SK-N-SH (cell line): Measurements from ENCODE around the gene TMEM132D. TPM values are rescaled to one million over a fixed set of nuclear protein-coding genes. Genes with fewer than 3 reads are reported as not detected.

Experiments
- CTCF ChIA-PET: fragments of 300-600, 350-600 bp; formaldehyde crosslinking; extraction: SDS; loops from one replicate; lab custom pipeline; 2021; lab: Yijun Ruan, JAX
- POLR2A ChIA-PET: fragments of 350-600 bp; sonication (Branson Sonifier 250); formaldehyde crosslinking; extraction: SDS; loops from one replicate; lab custom pipeline; 2020; ENCODE audit warnings: antibody characterized with exemption, inconsistent platforms; lab: Yijun Ruan, JAX
- DNase-seq: peaks from one replicate; pipeline ENCODE4 v3.0.0; 2012
- H2AFZ ChIP-seq: fragments of 200-600 bp; sonication (generic); 2 replicates; pipeline ENCODE4 v1.8.1; 2016; ENCODE audit warnings: antibody characterized with exemption, mild to moderate bottlenecking, low read depth
- H3F3A ChIP-seq: fragments of 200-600 bp; sonication (generic); replicated peaks from 2 replicates; pipeline ENCODE3; 2016; ENCODE audit warnings: antibody characterized with exemption, mild to moderate bottlenecking; ENCODE audit not compliant: insufficient read depth
- H3K27ac ChIP-seq, 2 experiments: fragments of 200-500 bp in 1 of 2; fragments of 200-600 bp in 1 of 2; sonication (Bioruptor generic) in 1 of 2; sonication (generic), shearing (Covaris generic) in 1 of 2; 2 replicates each; pipeline versions ENCODE4 v1.5.1 to v1.6.1; 2014 to 2016; ENCODE audit warnings: low read depth in 2 of 2, inconsistent platforms in 1 of 2, low read length in 1 of 2, mild to moderate bottlenecking in 1 of 2, mixed read lengths in 1 of 2
- H3K27me3 ChIP-seq: fragments of 200-600 bp; sonication (generic), shearing (Covaris generic); 2 replicates; pipeline ENCODE4 v1.6.1; 2016; ENCODE audit warnings: mixed run types; ENCODE audit not compliant: insufficient read depth
- H3K36me3 ChIP-seq, 2 experiments: fragments of 200-500 bp in 1 of 2; fragments of 200-600 bp in 1 of 2; sonication (Bioruptor generic) in 1 of 2; sonication (generic) in 1 of 2; replicated peaks in 1 of 2; 2 replicates each; pipeline versions ENCODE3 to v1.5.1; 2014 to 2016; ENCODE audit warnings: low read length in 1 of 2, mild to moderate bottlenecking in 1 of 2; ENCODE audit not compliant: insufficient read depth in 2 of 2, control insufficient read depth in 1 of 2
- H3K4me1 ChIP-seq, 2 experiments: fragments of 200-500 bp in 1 of 2; fragments of 200-600 bp in 1 of 2; sonication (Bioruptor generic) in 1 of 2; sonication (generic), shearing (Covaris generic) in 1 of 2; 2 replicates each; pipeline versions ENCODE4 v1.5.1 to v1.6.1; 2014 to 2016; ENCODE audit warnings: low read depth in 1 of 2, low read length in 1 of 2, mixed run types in 1 of 2; ENCODE audit not compliant: insufficient read depth in 2 of 2, control insufficient read depth in 1 of 2
- H3K4me2 ChIP-seq: fragments of 200-600 bp; sonication (generic), shearing (Covaris generic); 2 replicates; pipeline ENCODE4 v1.6.1; 2017; ENCODE audit warnings: mixed run types
- H3K4me3 ChIP-seq, 2 experiments: fragments of 200-500 bp in 1 of 2; fragments of 200-600 bp in 1 of 2; sonication (Bioruptor generic) in 1 of 2; sonication (generic), shearing (Covaris generic) in 1 of 2; 2 replicates each; pipeline versions ENCODE4 v1.5.1 to v1.8.1; 2014 to 2016; ENCODE audit warnings: low read depth in 2 of 2, inconsistent platforms in 1 of 2, low read length in 1 of 2, mild to moderate bottlenecking in 1 of 2, mixed read lengths in 1 of 2, moderate library complexity in 1 of 2
- H3K79me2 ChIP-seq: fragments of 200-600 bp; sonication (generic); 2 replicates; pipeline ENCODE4 v1.8.1; 2017; ENCODE audit warnings: mild to moderate bottlenecking; ENCODE audit not compliant: insufficient read depth
- H3K9ac ChIP-seq: fragments of 200-600 bp; sonication (generic); 2 replicates; pipeline ENCODE4 v1.6.1; 2017; ENCODE audit warnings: mixed run types
- H3K9me2 ChIP-seq: fragments of 200-600 bp; sonication (generic); 2 replicates; pipeline ENCODE4 v1.6.1; 2017; ENCODE audit warnings: mixed run types
- H3K9me3 ChIP-seq: fragments of 200-600 bp; sonication (generic); 2 replicates; pipeline ENCODE4 v1.6.1; 2017; ENCODE audit warnings: mixed run types, mild to moderate bottlenecking, moderate library complexity
- H4K20me1 ChIP-seq: fragments of 200-600 bp; sonication (generic); 2 replicates; pipeline ENCODE4 v1.6.1; 2017; ENCODE audit warnings: mild to moderate bottlenecking, mixed run types; ENCODE audit not compliant: insufficient read depth
- CHD2 ChIP-seq: fragments of 150-350 bp; IDR thresholded peaks from 2 replicates; pipeline ENCODE4 v1.6.1; 2018; ENCODE audit warnings: low read length; ENCODE audit not compliant: partially characterized antibody
- ELF1 ChIP-seq: IDR thresholded peaks from 2 replicates; pipeline ENCODE4 v1.4.0; 2012
- EP300 ChIP-seq, 2 experiments: IDR thresholded peaks; 2 replicates each; pipeline versions ENCODE4 v1.4.0 to v1.6.1; 2012; ENCODE audit warnings: borderline replicate concordance in 1 of 2, low read depth in 1 of 2, low read length in 1 of 2
- EZH2phosphoT487 ChIP-seq: fragments of 200-600 bp; sonication (generic); IDR thresholded peaks from 2 replicates; pipeline ENCODE4 v1.6.1; 2017; ENCODE audit warnings: low read depth, mixed run types, mild to moderate bottlenecking, antibody characterized with exemption, moderate library complexity, borderline replicate concordance
- GABPA ChIP-seq: IDR thresholded peaks from 2 replicates; pipeline ENCODE4 v1.4.0; 2012; ENCODE audit warnings: low read depth, mild to moderate bottlenecking
- GATA2 ChIP-seq: sonication (generic); formaldehyde crosslinking; IDR thresholded peaks from 2 replicates; pipeline ENCODE4 v1.5.0; 2020; ENCODE audit warnings: mild to moderate bottlenecking, missing genetic modification reagents
- JUND ChIP-seq: IDR thresholded peaks from 2 replicates; pipeline ENCODE4 v1.4.0; 2012
- MXI1 ChIP-seq: IDR thresholded peaks from 2 replicates; pipeline ENCODE4 v1.6.1; 2012; ENCODE audit warnings: mild to moderate bottlenecking, low read depth, low read length, improper control_type of control experiment
- NFIC ChIP-seq: IDR thresholded peaks from 2 replicates; pipeline ENCODE4 v1.4.0; 2012; ENCODE audit warnings: borderline replicate concordance
- POLR2AphosphoS5 ChIP-seq: IDR thresholded peaks from 2 replicates; pipeline ENCODE4 v1.6.1; 2012; ENCODE audit warnings: low read depth, low read length
- RAD21 ChIP-seq: IDR thresholded peaks from 2 replicates; pipeline ENCODE4 v1.6.1; 2012; ENCODE audit warnings: mild to moderate bottlenecking, low read length
- SIN3A ChIP-seq: IDR thresholded peaks from 2 replicates; pipeline ENCODE4 v1.6.1; 2012; ENCODE audit warnings: low read depth, mild to moderate bottlenecking, low read length, moderate library complexity, borderline replicate concordance
- WGBS: methylation state at CpG from one replicate; pipeline ENCODE4 v1.1.6; 2017; ENCODE audit warnings: low lambda C conversion rate; 5-methylcytosine and 5-hydroxymethylcytosine counted together
- polyA plus RNA-seq, 3 experiments: library from polyadenylated mRNA; depleted of rRNA; stranded (reverse); fragments of >200 nt; gene quantifications; 2 replicates each; pipeline ENCODE4 v1.2.3, GENCODE V29; 2012
- TF ChIP-seq, protein P1 (sequence below): IDR thresholded peaks from 2 replicates; pipeline ENCODE4 v1.4.0; 2012; ENCODE audit warnings: low read depth, borderline replicate concordance
- TF ChIP-seq, protein P2 (sequence below): IDR thresholded peaks from 2 replicates; pipeline ENCODE4; 2012

Gene TMEM132D
- polyA plus RNA-seq, 1 of the 3 experiments (the other 2 are of a cell fraction), result not detected

DNA sequence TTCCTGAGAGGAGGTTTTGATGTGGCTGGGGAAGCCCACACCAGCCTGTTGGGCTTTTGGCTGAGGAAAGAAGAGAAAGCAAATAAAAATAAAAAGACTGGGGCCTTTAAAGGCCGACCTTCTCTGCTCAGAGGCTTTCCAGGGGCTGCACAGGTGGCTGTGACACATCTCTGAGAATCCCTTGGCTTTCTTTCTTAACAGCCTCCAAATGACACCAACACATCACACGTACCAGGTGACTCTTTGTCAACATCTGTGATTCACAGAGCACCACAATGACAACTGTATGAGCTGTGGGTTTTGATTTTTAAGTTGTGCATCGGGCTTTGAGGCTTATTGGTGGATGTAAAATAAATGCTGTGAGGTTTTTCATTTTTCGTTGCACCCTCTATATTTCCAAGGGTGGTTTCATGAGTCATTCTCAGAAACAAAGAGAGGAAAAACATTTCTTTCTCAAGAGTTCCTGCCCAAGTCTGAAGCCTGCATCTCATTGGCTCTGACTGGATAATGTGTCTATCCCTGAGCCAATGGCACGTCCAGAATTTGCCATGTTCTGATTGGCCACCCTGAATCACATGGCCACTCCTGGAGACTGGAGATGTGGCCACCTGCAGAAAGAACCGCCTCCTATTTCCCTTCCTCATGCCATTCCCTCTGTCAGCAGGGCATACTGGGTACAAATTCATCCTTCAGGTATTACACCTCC, 701.6 kb downstream of the TMEM132D start:
- no peak overlapping the region for H3K4me3 ChIP-seq
- no peaks in the 10 kb centered on the region for H3K79me2 ChIP-seq
- no peaks in the 10 kb centered on the region for H3K9me2 ChIP-seq
- CTCF ChIA-PET, result interaction anchor here (1.7 kb wide), 1 partner anchor 8 kb away, joined by 4 read pairs; no protein-coding TSS in a partner anchor
- no peak overlapping the region for H3K9ac ChIP-seq
- no peaks in the 10 kb centered on the region for H3K36me3 ChIP-seq
- no peaks in the 10 kb centered on the region for H3K9me3 ChIP-seq
- H3F3A ChIP-seq, result no peaks in the 10 kb centered on the region
- no peak overlapping the region for H3K4me2 ChIP-seq
- WGBS, result 4% methylated on average over 6 of the region's 6 CpGs
- no peaks in the 10 kb centered on the region for H3K4me1 ChIP-seq
- H2AFZ ChIP-seq, result no peak overlapping the region
- POLR2A ChIA-PET, result no interaction called here
- H3K27me3 ChIP-seq, result no peaks in the 10 kb centered on the region
- DNase-seq, result no peak
- H3K27ac ChIP-seq, result no peak overlapping the region
- TF ChIP-seq POLR2AphosphoS5, result no peak
- TF ChIP-seq MXI1, result no peak
- TF ChIP-seq JUND, result no peak
- no peak for TF ChIP-seq NFIC
- TF ChIP-seq ELF1, result no peak
- no peak for TF ChIP-seq CHD2
- TF ChIP-seq SIN3A, result no peak
- TF ChIP-seq, protein P1, sequence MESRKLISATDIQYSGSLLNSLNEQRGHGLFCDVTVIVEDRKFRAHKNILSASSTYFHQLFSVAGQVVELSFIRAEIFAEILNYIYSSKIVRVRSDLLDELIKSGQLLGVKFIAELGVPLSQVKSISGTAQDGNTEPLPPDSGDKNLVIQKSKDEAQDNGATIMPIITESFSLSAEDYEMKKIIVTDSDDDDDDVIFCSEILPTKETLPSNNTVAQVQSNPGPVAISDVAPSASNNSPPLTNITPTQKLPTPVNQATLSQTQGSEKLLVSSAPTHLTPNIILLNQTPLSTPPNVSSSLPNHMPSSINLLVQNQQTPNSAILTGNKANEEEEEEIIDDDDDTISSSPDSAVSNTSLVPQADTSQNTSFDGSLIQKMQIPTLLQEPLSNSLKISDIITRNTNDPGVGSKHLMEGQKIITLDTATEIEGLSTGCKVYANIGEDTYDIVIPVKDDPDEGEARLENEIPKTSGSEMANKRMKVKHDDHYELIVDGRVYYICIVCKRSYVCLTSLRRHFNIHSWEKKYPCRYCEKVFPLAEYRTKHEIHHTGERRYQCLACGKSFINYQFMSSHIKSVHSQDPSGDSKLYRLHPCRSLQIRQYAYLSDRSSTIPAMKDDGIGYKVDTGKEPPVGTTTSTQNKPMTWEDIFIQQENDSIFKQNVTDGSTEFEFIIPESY, result no peak
- no peak for TF ChIP-seq RAD21
- TF ChIP-seq, protein P2, sequence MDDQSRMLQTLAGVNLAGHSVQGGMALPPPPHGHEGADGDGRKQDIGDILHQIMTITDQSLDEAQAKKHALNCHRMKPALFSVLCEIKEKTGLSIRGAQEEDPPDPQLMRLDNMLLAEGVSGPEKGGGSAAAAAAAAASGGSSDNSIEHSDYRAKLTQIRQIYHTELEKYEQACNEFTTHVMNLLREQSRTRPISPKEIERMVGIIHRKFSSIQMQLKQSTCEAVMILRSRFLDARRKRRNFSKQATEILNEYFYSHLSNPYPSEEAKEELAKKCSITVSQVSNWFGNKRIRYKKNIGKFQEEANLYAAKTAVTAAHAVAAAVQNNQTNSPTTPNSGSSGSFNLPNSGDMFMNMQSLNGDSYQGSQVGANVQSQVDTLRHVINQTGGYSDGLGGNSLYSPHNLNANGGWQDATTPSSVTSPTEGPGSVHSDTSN, result no peak
- TF ChIP-seq EP300 (IDR thresholded peaks at IDR 0.05; ENCODE audit: borderline replicate concordance in 1 of 2, low read depth in 1 of 2, low read length in 1 of 2), result no peak
- TF ChIP-seq GABPA, result no peak
- no peaks in the 10 kb centered on the region for H4K20me1 ChIP-seq

DNA sequence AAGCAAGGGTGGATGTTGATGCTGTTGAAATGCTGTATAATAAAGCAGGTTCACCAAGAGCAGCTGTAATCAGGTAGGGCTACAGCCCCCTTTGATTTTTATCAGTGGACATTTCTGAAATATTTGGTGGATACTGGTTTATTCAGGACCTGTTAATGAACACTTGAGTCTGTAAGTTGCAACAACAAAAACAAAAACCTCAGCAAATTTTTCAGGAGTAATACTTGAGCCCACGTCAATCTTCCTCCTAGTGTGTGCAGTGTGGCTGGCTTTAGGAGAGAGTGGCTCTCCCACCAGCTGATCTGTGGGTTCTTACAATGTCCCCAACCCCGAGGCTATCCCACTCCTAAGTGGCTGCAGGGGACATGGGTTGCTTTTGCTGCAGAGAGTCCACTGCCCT, 702.8 kb downstream of the TMEM132D start:
- Histone ChIP-seq H3K9me2 (no peaks in the 10 kb centered on the region), H2AFZ (no peak overlapping the region), H3K36me3 (no peaks in the 10 kb centered on the region), H3K4me3 (no peak overlapping the region), H3K27me3 (no peaks in the 10 kb centered on the region), H3K79me2 (no peaks in the 10 kb centered on the region), H3K27ac (no peak overlapping the region), H3K4me2 (no peak overlapping the region), H3K9ac (no peak overlapping the region), H3K4me1 (no peaks in the 10 kb centered on the region), H4K20me1 (no peaks in the 10 kb centered on the region), H3F3A (no peaks in the 10 kb centered on the region), H3K9me3 (no peaks in the 10 kb centered on the region)
- POLR2A ChIA-PET, result no interaction called here
- DNase-seq, result no peak
- TF ChIP-seq EZH2phosphoT487, result no peak
- no peak for TF ChIP-seq GATA2 (CRISPR knock-in tag)
- TF ChIP-seq JUND, result no peak
- 21% methylated on average over 2 of the region's 2 CpGs for WGBS
- CTCF ChIA-PET, result no interaction called here
